Midbrain (tissue), 1 donor: ENCODE measurements around the gene AWAT2.
"Not testable (repeated sequence)": the region's sequence is repeated elsewhere in the genome, so short reads cannot be mapped to it uniquely, and the experiment has no call there.

ENCODE experiments used
- DNase-seq: peaks from one replicate; lab custom pipeline; 2025; lab: John Stamatoyannopoulos, UW

AWAT2 gene

DNA sequence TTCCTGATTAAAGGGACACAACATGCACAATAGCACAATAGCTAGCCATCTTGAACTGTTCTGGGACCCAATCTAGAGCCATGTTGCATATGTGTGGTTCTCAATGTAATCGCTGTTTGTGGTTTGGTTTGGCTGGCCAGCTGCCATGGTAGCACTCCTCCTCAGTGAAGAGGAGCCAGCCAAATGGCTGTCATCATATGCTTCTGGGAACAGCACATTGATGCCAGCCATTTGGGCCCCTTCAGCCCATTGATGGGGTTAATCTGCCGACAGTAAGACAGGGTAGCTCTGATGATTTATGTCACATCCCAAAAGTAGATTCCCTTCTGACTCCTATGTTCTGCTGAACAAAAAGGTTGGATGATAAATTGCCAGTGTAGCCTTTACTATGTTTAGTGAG lies 48.5 kb downstream of the AWAT2 start:
- no peak for DNase-seq

DNA sequence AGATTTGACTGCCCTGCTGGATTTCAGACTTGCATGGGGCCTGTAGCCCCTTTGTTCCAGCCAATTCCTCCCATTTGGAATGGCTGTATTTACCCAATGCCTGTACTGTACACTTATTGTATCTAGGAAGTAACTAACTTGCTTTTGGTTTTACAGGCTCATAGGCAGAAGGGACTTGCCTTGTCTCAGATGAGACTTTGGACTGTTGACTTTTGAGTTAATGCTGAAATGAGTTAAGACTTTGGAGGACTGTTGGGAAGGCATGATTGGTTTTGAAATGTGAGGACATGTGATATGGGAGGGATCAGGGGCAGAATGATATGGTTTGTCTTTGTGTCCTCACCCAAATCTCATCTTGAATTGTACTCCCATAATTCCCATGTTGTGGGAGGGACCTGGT lies 51.4 kb downstream of the AWAT2 start:
- DNase-seq: not testable (repeated sequence)

DNA sequence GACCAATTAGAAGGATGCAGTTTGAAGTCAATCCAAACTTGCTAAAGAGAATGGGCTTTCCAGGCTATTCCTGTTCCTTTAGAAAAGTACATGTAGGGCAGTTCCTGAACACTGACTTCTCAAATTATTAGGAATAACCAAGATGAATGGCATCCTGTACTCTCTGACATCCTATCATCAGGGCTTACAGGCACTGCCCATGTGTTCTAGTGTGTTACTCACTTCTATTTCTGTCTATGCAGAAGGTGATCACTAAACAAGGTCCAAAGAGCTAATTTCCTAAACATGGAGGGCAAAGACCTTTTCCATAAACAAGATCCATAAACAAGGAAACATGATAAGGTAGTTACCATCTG lies 53.6 kb downstream of the AWAT2 start:
- no peak for DNase-seq

DNA sequence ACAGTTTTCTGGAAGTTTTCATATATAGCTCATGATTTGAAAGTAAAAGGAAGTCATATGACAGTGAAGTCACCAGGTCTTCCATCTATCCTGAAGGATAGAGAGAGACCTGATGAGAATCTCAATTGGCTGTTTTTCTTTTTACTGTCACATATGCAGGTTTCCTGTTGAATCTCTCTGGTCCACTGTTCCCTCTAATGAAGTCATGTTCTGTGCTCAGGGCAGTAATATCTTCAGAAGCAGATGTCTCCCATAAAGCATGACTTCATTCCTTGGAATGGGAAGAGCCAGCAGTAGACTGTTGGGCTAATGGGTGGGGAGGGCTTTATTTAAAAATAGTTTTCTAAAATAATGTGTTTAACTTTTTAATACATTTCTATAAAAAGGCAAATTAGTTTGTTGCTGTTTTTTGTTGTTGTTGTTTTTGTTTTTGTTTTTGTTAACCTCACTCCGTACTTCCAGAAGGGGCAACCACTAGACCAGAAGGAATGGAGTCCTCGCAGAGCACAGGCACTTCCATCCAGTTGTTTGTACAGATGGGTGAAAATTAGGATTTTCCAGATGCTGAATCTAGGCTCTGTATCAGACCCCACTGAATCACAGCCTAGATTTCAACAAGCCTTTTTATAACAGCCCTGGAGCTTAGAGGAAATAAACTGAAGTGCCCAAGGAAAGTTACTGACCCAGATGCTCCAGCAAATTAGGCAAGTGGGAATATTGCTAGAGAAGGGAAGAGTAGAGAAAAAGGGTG lies 54.2 kb downstream of the AWAT2 start:
- DNase-seq: no peak

DNA sequence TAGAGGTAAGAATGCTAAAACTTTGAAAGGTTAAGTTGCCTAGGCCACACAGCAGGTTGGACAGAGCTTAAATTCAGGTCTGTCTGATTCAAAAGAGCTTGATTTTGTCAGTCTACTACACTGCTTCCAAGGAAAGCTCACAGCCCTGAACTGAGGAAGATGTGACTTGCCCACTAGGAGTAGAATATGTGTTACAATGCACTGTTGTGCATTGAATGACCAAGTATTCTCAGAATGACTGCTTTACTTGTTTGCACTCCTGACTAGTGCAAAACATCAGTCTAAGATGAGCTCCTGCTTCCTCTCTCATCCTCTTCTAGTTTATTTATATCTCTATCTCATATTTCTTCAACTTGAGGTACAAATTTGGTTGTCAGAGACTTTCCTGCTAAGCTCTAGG lies 56.2 kb downstream of the AWAT2 start:
- DNase-seq: no peak

DNA sequence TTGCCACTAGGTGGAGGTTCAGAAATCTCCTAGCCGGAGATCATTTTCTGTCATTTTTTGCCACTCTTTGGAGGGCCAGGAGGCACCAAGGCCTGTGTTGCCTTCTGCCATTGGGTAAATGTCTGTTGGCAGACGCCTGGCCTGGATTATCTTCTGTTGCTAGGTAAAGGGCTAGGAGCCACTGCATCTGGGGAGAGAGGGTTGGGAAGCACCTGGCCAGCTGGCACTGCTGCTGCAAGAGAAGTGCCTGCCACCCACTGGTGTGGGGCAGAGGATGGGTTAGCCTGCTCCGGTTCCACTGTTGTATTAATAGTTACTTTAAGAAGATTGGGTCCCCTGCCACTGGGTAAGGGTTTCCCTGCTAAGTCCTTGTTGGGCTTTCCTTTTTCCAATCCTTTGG lies 58.1 kb downstream of the AWAT2 start:
- no peak for DNase-seq
